H9 (cell line): Measurements from ENCODE around the gene SLC22A3. TPM values are rescaled to one million over a fixed set of nuclear protein-coding genes. Genes with fewer than 3 reads are reported as not detected.
"Not testable (repeated sequence)": the region's sequence is repeated elsewhere in the genome, so short reads cannot be mapped to it uniquely, and the experiment has no call there.

Experiments used
- DNase-seq: peaks from one replicate; pipeline ENCODE4 v3.0.0-alpha.2; 2017
- H2AFZ ChIP-seq: one replicate; pipeline ENCODE4 v1.6.1; 2013; ENCODE audit warnings: mild to moderate bottlenecking, low read length, control low read depth, moderate library complexity
- H2AK5ac ChIP-seq: 2 replicates; pipeline ENCODE4 v1.6.1; 2013; ENCODE audit warnings: low read length, control low read depth, mixed read lengths; ENCODE audit not compliant: insufficient read length
- H2BK120ac ChIP-seq: one replicate; pipeline ENCODE4 v1.6.1; 2013; ENCODE audit warnings: low read depth, mild to moderate bottlenecking, low read length, control low read depth, inconsistent platforms; ENCODE audit not compliant: poor library complexity, severe bottlenecking
- H2BK12ac ChIP-seq: 2 replicates; pipeline ENCODE4 v1.6.1; 2013; ENCODE audit warnings: low read length, control low read depth, mixed read lengths, low read depth; ENCODE audit not compliant: insufficient read length
- H2BK15ac ChIP-seq: 2 replicates; pipeline ENCODE4 v1.6.1; 2013; ENCODE audit warnings: low read depth, low read length, control low read depth
- H2BK20ac ChIP-seq: one replicate; pipeline ENCODE4 v1.6.1; 2013; ENCODE audit warnings: low read depth, mild to moderate bottlenecking, low read length, control low read depth, inconsistent platforms; ENCODE audit not compliant: poor library complexity, severe bottlenecking
- H2BK5ac ChIP-seq: 2 replicates; pipeline ENCODE4 v1.6.1; 2013; ENCODE audit warnings: low read length, control low read depth, mixed read lengths; ENCODE audit not compliant: insufficient read length
- H3K14ac ChIP-seq: 2 replicates; pipeline ENCODE4 v1.6.1; 2013; ENCODE audit warnings: low read length, control low read depth; ENCODE audit not compliant: insufficient read depth
- H3K18ac ChIP-seq: 2 replicates; pipeline ENCODE4 v1.6.1; 2013; ENCODE audit warnings: low read depth, mild to moderate bottlenecking, mixed read lengths, low read length, control low read depth; ENCODE audit not compliant: insufficient read length
- H3K23ac ChIP-seq: 2 replicates; pipeline ENCODE4 v1.6.1; 2013; ENCODE audit warnings: low read length, control low read depth, mixed read lengths, low read depth; ENCODE audit not compliant: insufficient read length
- H3K23me2 ChIP-seq: 2 replicates; pipeline ENCODE4 v1.6.1; 2013; ENCODE audit warnings: low read depth, mild to moderate bottlenecking, mixed read lengths, low read length, control low read depth; ENCODE audit not compliant: insufficient read length, poor library complexity, severe bottlenecking
- H3K27ac ChIP-seq: 2 replicates; pipeline ENCODE4 v1.5.1; 2013; ENCODE audit warnings: low read length, control low read depth, mixed read lengths, low read depth; ENCODE audit not compliant: insufficient read length
- H3K27me3 ChIP-seq: 2 replicates; pipeline ENCODE4 v1.6.1; 2013; ENCODE audit warnings: low read length, control low read depth, inconsistent platforms; ENCODE audit not compliant: insufficient read depth
- H3K4ac ChIP-seq: 2 replicates; pipeline ENCODE4 v1.6.1; 2013; ENCODE audit warnings: low read depth, mild to moderate bottlenecking, control low read depth, inconsistent platforms, low read length, moderate library complexity
- H3K4me1 ChIP-seq: 2 replicates; pipeline ENCODE4 v1.6.1; 2013; ENCODE audit warnings: low read length, control low read depth, inconsistent platforms; ENCODE audit not compliant: insufficient read depth
- H3K4me2 ChIP-seq: 2 replicates; pipeline ENCODE4 v1.6.1; 2013; ENCODE audit warnings: low read length, control low read depth, mixed read lengths; ENCODE audit not compliant: insufficient read length, insufficient read depth
- H3K56ac ChIP-seq: 2 replicates; pipeline ENCODE4 v1.6.1; 2013; ENCODE audit warnings: low read depth, mild to moderate bottlenecking, mixed read lengths, low read length, control low read depth; ENCODE audit not compliant: insufficient read length
- H3K79me1 ChIP-seq: 2 replicates; pipeline ENCODE4 v1.6.1; 2013; ENCODE audit warnings: low read depth, mild to moderate bottlenecking, moderate library complexity, low read length, control low read depth, inconsistent platforms; ENCODE audit not compliant: insufficient read depth, poor library complexity, severe bottlenecking
- H3K79me2 ChIP-seq: 2 replicates; pipeline ENCODE4 v1.6.1; 2013; ENCODE audit warnings: low read length, control low read depth, inconsistent platforms; ENCODE audit not compliant: insufficient read depth
- H3K9ac ChIP-seq: 2 replicates; pipeline ENCODE4 v1.6.1; 2013; ENCODE audit warnings: low read length, control low read depth, mixed read lengths; ENCODE audit not compliant: insufficient read length; ENCODE audit errors: extremely low read depth
- H3K9me3 ChIP-seq: one replicate; pipeline ENCODE4 v1.6.1; 2013; ENCODE audit warnings: low read depth, low read length, inconsistent platforms; ENCODE audit not compliant: control insufficient read depth
- H3T11ph ChIP-seq: one replicate; pipeline ENCODE4 v1.6.1; 2013; ENCODE audit warnings: mild to moderate bottlenecking, low read length, control low read depth, inconsistent platforms
- H4K20me1 ChIP-seq: one replicate; pipeline ENCODE4 v1.6.1; 2013; ENCODE audit not compliant: control insufficient read depth, insufficient read length, insufficient read depth
- H4K5ac ChIP-seq: 2 replicates; pipeline ENCODE4 v1.6.1; 2013; ENCODE audit warnings: low read depth, mild to moderate bottlenecking, mixed read lengths, low read length, control low read depth; ENCODE audit not compliant: insufficient read length
- H4K8ac ChIP-seq: replicated peaks from 2 replicates; pipeline ENCODE4 v1.6.1; 2013; ENCODE audit warnings: low read length, control low read depth, mixed read lengths, low read depth; ENCODE audit not compliant: insufficient read length
- H4K91ac ChIP-seq: 2 replicates; pipeline ENCODE4 v1.6.1; 2013; ENCODE audit warnings: low read depth, mild to moderate bottlenecking, moderate library complexity, mixed read lengths, low read length, control low read depth; ENCODE audit not compliant: insufficient read length
- H3K27ac Mint-ChIP-seq, 3 experiments: 2 replicates in 2 of 3; 3 replicates in 1 of 3; pipeline ENCODE4 v1.8.0; 2020 to 2021; ENCODE audit warnings: mixed read lengths in 3 of 3, mild to moderate bottlenecking in 1 of 3, moderate library complexity in 1 of 3
- H3K27me3 Mint-ChIP-seq: 2 replicates; pipeline ENCODE4 v1.8.0; 2021; ENCODE audit warnings: low read depth, mild to moderate bottlenecking, moderate library complexity, mixed read lengths
- H3K36me3 Mint-ChIP-seq, 3 experiments: 2 replicates in 2 of 3; 3 replicates in 1 of 3; pipeline ENCODE4 v1.8.0; 2020 to 2021; ENCODE audit warnings: low read depth in 3 of 3, mixed read lengths in 3 of 3; ENCODE audit not compliant: insufficient read depth in 1 of 3
- H3K4me1 Mint-ChIP-seq, 2 experiments: 2 replicates each; pipeline ENCODE4 v1.8.0; 2020; ENCODE audit warnings: mixed read lengths in 2 of 2
- H3K4me3 Mint-ChIP-seq, 2 experiments: 2 replicates in 1 of 2; 3 replicates in 1 of 2; pipeline ENCODE4 v1.8.0; 2020 to 2021; ENCODE audit warnings: mild to moderate bottlenecking in 2 of 2, mixed read lengths in 2 of 2, moderate library complexity in 1 of 2
- H3K9me3 Mint-ChIP-seq, 2 experiments: 2 replicates in 1 of 2; 3 replicates in 1 of 2; pipeline ENCODE4 v1.8.0; 2020; ENCODE audit warnings: mild to moderate bottlenecking in 2 of 2, mixed read lengths in 2 of 2, moderate library complexity in 1 of 2
- WGBS: extraction: QIAGEN DNeasy Blood & Tissue Kit; methylation state at CpG from one replicate; pipeline ENCODE4 v1.1.7; 2013; ENCODE audit warnings: missing lambda C conversion rate, low lambda C conversion rate, mixed read lengths; ENCODE audit not compliant: insufficient read length; ENCODE audit errors: extremely low coverage; 5-methylcytosine and 5-hydroxymethylcytosine counted together
- total RNA-seq: library from RNA; stranded (reverse); gene quantifications from 2 replicates; pipeline ENCODE4 v1.2.1, GENCODE V29; 2021

SLC22A3 gene
- total RNA-seq, 1 experiment from 2014 or later, result 2.7 TPM

DNA sequence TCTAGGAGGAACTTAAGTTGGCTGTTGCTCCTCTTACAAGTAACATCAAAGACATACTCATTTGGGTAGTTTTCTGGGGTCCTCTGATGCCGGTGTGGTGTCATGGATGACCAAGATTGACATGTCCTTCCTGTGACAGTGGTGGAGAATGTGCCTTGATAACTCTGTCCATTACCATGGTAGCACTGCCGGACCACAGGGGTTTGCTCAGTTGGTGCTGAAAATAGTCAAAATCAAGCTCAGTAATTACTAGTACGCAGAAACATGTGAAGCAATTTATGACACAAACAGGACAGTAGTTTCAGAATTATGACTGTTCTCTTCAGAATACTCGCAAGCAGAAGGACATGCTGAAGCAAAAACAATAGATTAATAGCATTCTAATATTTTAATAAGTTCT lies 128.9 kb downstream of the SLC22A3 start:
- not testable (repeated sequence) for H3K4me2 ChIP-seq, H3K4me1 ChIP-seq, H3K56ac ChIP-seq, H3K4ac ChIP-seq, H4K91ac ChIP-seq, H3K18ac ChIP-seq, H3K9me3 Mint-ChIP-seq, H2BK15ac ChIP-seq, H2BK20ac ChIP-seq, H3K79me1 ChIP-seq, H3K27me3 Mint-ChIP-seq, H3K27me3 ChIP-seq, H3K4me3 Mint-ChIP-seq, H2BK5ac ChIP-seq, DNase-seq, H2AK5ac ChIP-seq, H3K9ac ChIP-seq, H3K79me2 ChIP-seq, H3K23ac ChIP-seq, H3K14ac ChIP-seq, H2BK12ac ChIP-seq, H3K27ac Mint-ChIP-seq, H3K23me2 ChIP-seq, H3K27ac ChIP-seq, H3K4me1 Mint-ChIP-seq, H2BK120ac ChIP-seq, H4K20me1 ChIP-seq, H3T11ph ChIP-seq, H4K8ac ChIP-seq, H2AFZ ChIP-seq, H3K9me3 ChIP-seq, H4K5ac ChIP-seq
- H3K36me3 Mint-ChIP-seq, result peaks cover 7 to 20% (median 12%) of the 10 kb centered on the region in 3 experiments
- no CpG with 5 or more reads among the region's 4 CpGs for WGBS
